ENCODE data around the gene TLK1. TPM values are rescaled to one million over a fixed set of nuclear protein-coding genes. Genes with fewer than 3 reads are reported as not detected.

The TLK1 gene
- total RNA-seq, 4 donors from 2014 or later, result 32.2 to 64.3 (median 45.4) TPM

- no peak overlapping the region for H3K27ac ChIP-seq
- H3K9me3 ChIP-seq, result no peaks in the 10 kb centered on the region
- WGBS, 2 donors (ENCODE audit: low coverage in 1 of 2), result 0 to 77% methylated on average over 1 to 4 of the region's 4 CpGs
These were observed 41.1 kb upstream of the TLK1 start for GRCh38 chr2:171201767-171202166.

GRCh38 chr2:171201271-171201670 lies 40.6 kb upstream of the TLK1 start:
- no peaks in the 10 kb centered on the region for H3K4me1 ChIP-seq
- no peak for ATAC-seq
- no peak overlapping the region for H3K4me3 ChIP-seq
- TF ChIP-seq EP300 (IDR thresholded peaks at IDR 0.05) (no peak), POLR2AphosphoS5 (IDR thresholded peaks at IDR 0.05) (no peak)
- no peak overlapping the region for H3K27ac ChIP-seq
- no peaks in the 10 kb centered on the region for H3K36me3 ChIP-seq
- H3K27me3 ChIP-seq, result no peaks in the 10 kb centered on the region
- H3K9me3 ChIP-seq, result no peaks in the 10 kb centered on the region
- 68 to 82% methylated on average over 1 of the region's 1 CpG for WGBS, 2 donors (ENCODE audit: low coverage in 1 of 2)

More at GRCh38 chr2:171201767-171202166, 41.1 kb upstream of the TLK1 start:
- Histone ChIP-seq H3K27me3 (no peaks in the 10 kb centered on the region), H3K4me1 (no peaks in the 10 kb centered on the region), H3K36me3 (no peaks in the 10 kb centered on the region), H3K4me3 (no peak overlapping the region)
- TF ChIP-seq CTCF (IDR thresholded peaks at IDR 0.05), result no peak
- no peak for TF ChIP-seq EP300 (IDR thresholded peaks at IDR 0.05)
- TF ChIP-seq POLR2A (IDR thresholded peaks at IDR 0.05), result no peak
- TF ChIP-seq POLR2AphosphoS5 (IDR thresholded peaks at IDR 0.05), result no peak
- no peak for ATAC-seq

GRCh38 chr2:171200469-171200868 lies 39.8 kb upstream of the TLK1 start:
- H3K4me3 ChIP-seq, result no peak overlapping the region
- no peaks in the 10 kb centered on the region for H3K27me3 ChIP-seq
- TF ChIP-seq POLR2AphosphoS5 (IDR thresholded peaks at IDR 0.05) (no peak), EP300 (IDR thresholded peaks at IDR 0.05) (no peak), POLR2A (IDR thresholded peaks at IDR 0.05) (no peak), CTCF (IDR thresholded peaks at IDR 0.05) (no peak)
- no peak overlapping the region for H3K27ac ChIP-seq
- 94 to 100% methylated on average over 1 of the region's 1 CpG for WGBS, 2 donors (ENCODE audit: low coverage in 1 of 2)
- no peaks in the 10 kb centered on the region for H3K4me1 ChIP-seq
- no peaks in the 10 kb centered on the region for H3K36me3 ChIP-seq
- no peaks in the 10 kb centered on the region for H3K9me3 ChIP-seq
- ATAC-seq, result no peak

- H3K4me1 ChIP-seq, result peaks cover 0 to 4% (median 0%) of the 10 kb centered on the region in 3 donors
- WGBS, 2 donors (ENCODE audit: low coverage in 1 of 2), result 96 to 100% methylated on average over 1 to 3 of the region's 4 CpGs
- no peak for TF ChIP-seq POLR2AphosphoS5 (IDR thresholded peaks at IDR 0.05)
- no peak for TF ChIP-seq EP300 (IDR thresholded peaks at IDR 0.05)
- TF ChIP-seq CTCF (IDR thresholded peaks at IDR 0.05), result no peak
- TF ChIP-seq POLR2A (IDR thresholded peaks at IDR 0.05), result no peak
- H3K36me3 ChIP-seq, result no peaks in the 10 kb centered on the region
- H3K27ac ChIP-seq, result no peak overlapping the region
- H3K27me3 ChIP-seq, result no peaks in the 10 kb centered on the region
- no peaks in the 10 kb centered on the region for H3K9me3 ChIP-seq
- ATAC-seq, result no peak
- no peak overlapping the region for H3K4me3 ChIP-seq
These were observed 30.3 kb upstream of the TLK1 start for GRCh38 chr2:171191021-171191420.

- no peak for TF ChIP-seq EP300 (IDR thresholded peaks at IDR 0.05)
- TF ChIP-seq CTCF (IDR thresholded peaks at IDR 0.05), result no peak
- no peak for TF ChIP-seq POLR2A (IDR thresholded peaks at IDR 0.05)
- no peak for TF ChIP-seq POLR2AphosphoS5 (IDR thresholded peaks at IDR 0.05)
These were observed 27.1 kb upstream of the TLK1 start for GRCh38 chr2:171187819-171188218.

More at GRCh38 chr2:171187819-171188218, 27.1 kb upstream of the TLK1 start:
- Histone ChIP-seq H3K36me3 (no peaks in the 10 kb centered on the region), H3K4me1 (peaks cover 3 to 14% (median 7%) of the 10 kb centered on the region in 3 donors), H3K4me3 (no peak overlapping the region), H3K27me3 (no peaks in the 10 kb centered on the region), H3K9me3 (no peaks in the 10 kb centered on the region), H3K27ac (no peak overlapping the region)
- no peak for ATAC-seq
